LNCAP (cell line): ENCODE data around the gene CELSR2.
A peak's percentile ranks its signal among the peaks of the same experiment; 100 is the strongest.

Source experiments
- CTCF ChIP-seq: fragments of 450-650 bp; IDR thresholded peaks from 2 replicates; pipeline ENCODE4 v1.5.1; 2017; ENCODE audit warnings: mild to moderate bottlenecking

Gene CELSR2

GRCh38 chr1:109237512-109237911, 11.8 kb upstream of the CELSR2 start:
- no peak for TF ChIP-seq CTCF

GRCh38 chr1:109238382-109238781, 11.0 kb upstream of the CELSR2 start:
- no peak for TF ChIP-seq CTCF

GRCh38 chr1:109239047-109239408, 10.3 kb upstream of the CELSR2 start:
- TF ChIP-seq CTCF: no peak

GRCh38 chr1:109239409-109240068, 9.8 kb upstream of the CELSR2 start:
- TF ChIP-seq CTCF: peak; percentile 42

GRCh38 chr1:109240158-109241152, 8.9 kb upstream of the CELSR2 start:
- TF ChIP-seq CTCF: no peak

GRCh38 chr1:109241344-109241743, 8.0 kb upstream of the CELSR2 start:
- no peak for TF ChIP-seq CTCF

GRCh38 chr1:109241841-109242345, 7.4 kb upstream of the CELSR2 start:
- TF ChIP-seq CTCF: no peak
